CD14-positive monocyte (primary cell): ENCODE results near the gene MEX3C. TPM values are rescaled to one million over a fixed set of nuclear protein-coding genes. Genes with fewer than 3 reads are reported as not detected.

Source experiments
- DNase-seq, 3 donors: peaks; one replicate each; pipeline ENCODE4 v3.0.0-alpha.2; 2011 to 2022
- H2AFZ ChIP-seq: 2 replicates; pipeline ENCODE4 v1.6.0; 2012; ENCODE audit warnings: mild to moderate bottlenecking, low read depth, low read length, inconsistent platforms; ENCODE audit not compliant: insufficient read depth, poor library complexity, severe bottlenecking
- H3K27ac ChIP-seq, 2 donors: 1 replicate in 1 of 2; 2 replicates in 1 of 2; pipeline ENCODE4 v1.5.1; 2012 to 2013; ENCODE audit warnings: low read length in 2 of 2, control low read depth in 1 of 2, inconsistent platforms in 1 of 2, low read depth in 1 of 2, mild to moderate bottlenecking in 1 of 2
- H3K27me3 ChIP-seq, 2 donors: one replicate each; pipeline versions ENCODE4 v1.6.0 to v1.6.1; 2011 to 2013; ENCODE audit warnings: low read length in 2 of 2; ENCODE audit not compliant: control insufficient read depth in 2 of 2, insufficient read depth in 2 of 2
- H3K36me3 ChIP-seq, 2 donors: replicated peaks in 1 of 2; 1 replicate in 1 of 2; 2 replicates in 1 of 2; pipeline versions ENCODE4 v1.5.1 to v1.6.1; 2012 to 2013; ENCODE audit warnings: low read length in 2 of 2, control low read depth in 1 of 2, inconsistent platforms in 1 of 2, mild to moderate bottlenecking in 1 of 2; ENCODE audit not compliant: insufficient read depth in 2 of 2, control insufficient read depth in 1 of 2
- H3K4me1 ChIP-seq, 2 donors: 1 replicate in 1 of 2; 2 replicates in 1 of 2; pipeline versions ENCODE4 v1.5.1 to v1.6.1; 2012 to 2013; ENCODE audit warnings: low read length in 2 of 2, control low read depth in 1 of 2, inconsistent platforms in 1 of 2, mild to moderate bottlenecking in 1 of 2, moderate library complexity in 1 of 2; ENCODE audit not compliant: insufficient read depth in 2 of 2, control insufficient read depth in 1 of 2
- H3K4me2 ChIP-seq: replicated peaks from 2 replicates; pipeline ENCODE3; 2012; ENCODE audit warnings: low read length, moderate library complexity, mild to moderate bottlenecking; ENCODE audit not compliant: poor library complexity, severe bottlenecking; ENCODE audit errors: extremely low read depth
- H3K4me3 ChIP-seq, 3 experiments: fragments of 200-600 bp in 1 of 3; sonication (generic) in 1 of 3; replicated peaks in 1 of 3; 1 replicate in 2 of 3; 2 replicates in 1 of 3; pipeline ENCODE4 v1.5.1; 2011 to 2013; ENCODE audit warnings: low read length in 3 of 3, mild to moderate bottlenecking in 3 of 3, control low read depth in 2 of 3, low read depth in 2 of 3, inconsistent platforms in 1 of 3, moderate library complexity in 1 of 3
- H3K79me2 ChIP-seq: 2 replicates; pipeline ENCODE4 v1.6.0; 2012; ENCODE audit warnings: mild to moderate bottlenecking, control low read depth, inconsistent platforms, low read length, moderate library complexity; ENCODE audit not compliant: insufficient read depth
- H3K9ac ChIP-seq: 2 replicates; pipeline ENCODE4 v1.6.0; 2017; ENCODE audit warnings: low read length, mild to moderate bottlenecking; ENCODE audit not compliant: insufficient read depth, poor library complexity, severe bottlenecking
- H3K9me3 ChIP-seq, 2 donors: replicated peaks in 1 of 2; 1 replicate in 1 of 2; 2 replicates in 1 of 2; pipeline versions ENCODE4 v1.5.1 to v1.6.1; 2012 to 2013; ENCODE audit warnings: low read length in 2 of 2, control low read depth in 1 of 2; ENCODE audit not compliant: control insufficient read depth in 1 of 2, insufficient read depth in 1 of 2
- H4K20me1 ChIP-seq: 2 replicates; pipeline ENCODE4 v1.6.0; 2012; ENCODE audit warnings: mild to moderate bottlenecking, low read length, control low read depth, moderate library complexity; ENCODE audit not compliant: insufficient read depth
- H3K27ac Mint-ChIP-seq, 7 donors: one replicate each; pipeline ENCODE4 v1.8.0; 2020; ENCODE audit warnings: mild to moderate bottlenecking in 7 of 7, mixed read lengths in 7 of 7, moderate library complexity in 6 of 7, inconsistent platforms in 2 of 7
- H3K27me3 Mint-ChIP-seq, 3 donors: one replicate each; pipeline ENCODE4 v1.8.0; 2021 to 2022; ENCODE audit warnings: low read depth in 3 of 3, mild to moderate bottlenecking in 3 of 3, mixed read lengths in 3 of 3, moderate library complexity in 3 of 3, inconsistent platforms in 1 of 3
- H3K36me3 Mint-ChIP-seq, 2 donors: one replicate each; pipeline ENCODE4 v1.8.0; 2020; ENCODE audit warnings: mixed read lengths in 2 of 2, inconsistent platforms in 1 of 2, mild to moderate bottlenecking in 1 of 2
- H3K4me1 Mint-ChIP-seq: one replicate; pipeline ENCODE4 v1.8.0; 2020; ENCODE audit warnings: mild to moderate bottlenecking, mixed read lengths
- H3K4me3 Mint-ChIP-seq, 2 donors: one replicate each; pipeline ENCODE4 v1.8.0; 2020; ENCODE audit warnings: mild to moderate bottlenecking in 2 of 2, mixed read lengths in 2 of 2, moderate library complexity in 1 of 2
- H3K9me3 Mint-ChIP-seq, 7 donors: one replicate each; pipeline ENCODE4 v1.8.0; 2020 to 2022; ENCODE audit warnings: mixed read lengths in 7 of 7, mild to moderate bottlenecking in 6 of 7, moderate library complexity in 6 of 7, inconsistent platforms in 2 of 7
- WGBS: methylation state at CpG from one replicate; pipeline ENCODE4 v1.1.5; 2013; ENCODE audit warnings: missing lambda C conversion rate; ENCODE audit not compliant: insufficient coverage; 5-methylcytosine and 5-hydroxymethylcytosine counted together
- intact Hi-C, 2 donors: fragments of 100-400 bp; cut with micrococcal nuclease; formaldehyde crosslinking; loops; one replicate each; pipeline versions ENCODE4 v1.15.0 to v1.15.1; 2023
- polyA plus RNA-seq, 3 donors: library from polyadenylated mRNA; depleted of rRNA in 1 of 3; unstranded in 2 of 3; stranded (reverse) in 1 of 3; fragments of 300-500 nt in 2 of 3; fragments of >200 nt in 1 of 3; fragmentation: Illumina TruSeq in 2 of 3; gene quantifications; 1 replicate in 2 of 3; 2 replicates in 1 of 3; pipeline ENCODE4 v1.2.3, GENCODE V29; 2012 to 2021
- TF ChIP-seq, protein P1 (sequence below): fragments of 200-600 bp; IDR thresholded peaks from one replicate; pipeline ENCODE4 v1.8.0; 2022; ENCODE audit warnings: antibody characterized with exemption, mild to moderate bottlenecking

The MEX3C gene
- polyA plus RNA-seq, 3 donors, result 2.3 to 41.3 (median 5.2) TPM

DNA sequence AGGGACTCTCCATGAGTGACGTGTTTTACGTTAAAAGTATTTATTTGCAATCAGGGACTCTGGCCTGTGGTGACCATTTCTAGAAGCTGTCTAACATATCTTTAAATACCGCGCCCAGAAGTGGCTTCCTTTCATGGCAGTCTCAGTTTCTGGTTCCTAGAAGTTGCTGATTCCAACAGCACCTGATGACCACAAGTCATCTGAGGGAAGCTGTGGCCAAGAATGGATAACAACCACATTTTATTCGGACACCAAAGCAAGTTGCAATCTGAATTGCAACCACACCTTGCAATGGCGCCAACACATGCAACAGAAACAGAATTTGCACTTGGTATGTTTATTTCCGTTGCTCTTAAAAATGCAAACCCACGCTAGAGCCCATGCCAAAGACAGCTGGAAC is 33.1 kb downstream of the MEX3C start:
- H3K27me3 ChIP-seq, result no peaks in the 10 kb centered on the region
- H3K79me2 ChIP-seq, result no peaks in the 10 kb centered on the region
- TF ChIP-seq, protein P1, sequence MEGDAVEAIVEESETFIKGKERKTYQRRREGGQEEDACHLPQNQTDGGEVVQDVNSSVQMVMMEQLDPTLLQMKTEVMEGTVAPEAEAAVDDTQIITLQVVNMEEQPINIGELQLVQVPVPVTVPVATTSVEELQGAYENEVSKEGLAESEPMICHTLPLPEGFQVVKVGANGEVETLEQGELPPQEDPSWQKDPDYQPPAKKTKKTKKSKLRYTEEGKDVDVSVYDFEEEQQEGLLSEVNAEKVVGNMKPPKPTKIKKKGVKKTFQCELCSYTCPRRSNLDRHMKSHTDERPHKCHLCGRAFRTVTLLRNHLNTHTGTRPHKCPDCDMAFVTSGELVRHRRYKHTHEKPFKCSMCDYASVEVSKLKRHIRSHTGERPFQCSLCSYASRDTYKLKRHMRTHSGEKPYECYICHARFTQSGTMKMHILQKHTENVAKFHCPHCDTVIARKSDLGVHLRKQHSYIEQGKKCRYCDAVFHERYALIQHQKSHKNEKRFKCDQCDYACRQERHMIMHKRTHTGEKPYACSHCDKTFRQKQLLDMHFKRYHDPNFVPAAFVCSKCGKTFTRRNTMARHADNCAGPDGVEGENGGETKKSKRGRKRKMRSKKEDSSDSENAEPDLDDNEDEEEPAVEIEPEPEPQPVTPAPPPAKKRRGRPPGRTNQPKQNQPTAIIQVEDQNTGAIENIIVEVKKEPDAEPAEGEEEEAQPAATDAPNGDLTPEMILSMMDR, result no peak
- H3K4me3 ChIP-seq, result no peak overlapping the region
- H3K4me3 Mint-ChIP-seq, result no peak overlapping the region
- peaks cover 7% of the 10 kb centered on the region for H3K4me1 Mint-ChIP-seq
- peaks cover 0 to 2% (median 0%) of the 10 kb centered on the region in 7 donors for H3K9me3 Mint-ChIP-seq
- DNase-seq, result no peak
- no peaks in the 10 kb centered on the region for H3K36me3 Mint-ChIP-seq
- H3K27ac ChIP-seq, result no peak overlapping the region
- WGBS, result 86% methylated on average over 7 of the region's 8 CpGs
- no peak overlapping the region for H3K4me2 ChIP-seq
- no peaks in the 10 kb centered on the region for H4K20me1 ChIP-seq
- no peak overlapping the region for H3K9ac ChIP-seq
- no peaks in the 10 kb centered on the region for H3K9me3 ChIP-seq
- H3K27ac Mint-ChIP-seq, result no peak overlapping the region
- no peak overlapping the region for H2AFZ ChIP-seq
- H3K4me1 ChIP-seq, result no peaks in the 10 kb centered on the region
- H3K27me3 Mint-ChIP-seq, result peaks cover 0 to 4% (median 3%) of the 10 kb centered on the region in 3 donors
- H3K36me3 ChIP-seq, result no peaks in the 10 kb centered on the region
- intact Hi-C loops, result loop anchor here in 1 of 2 donors (10.0 kb wide), 1 partner anchor 130 kb away; no protein-coding TSS in a partner anchor

DNA sequence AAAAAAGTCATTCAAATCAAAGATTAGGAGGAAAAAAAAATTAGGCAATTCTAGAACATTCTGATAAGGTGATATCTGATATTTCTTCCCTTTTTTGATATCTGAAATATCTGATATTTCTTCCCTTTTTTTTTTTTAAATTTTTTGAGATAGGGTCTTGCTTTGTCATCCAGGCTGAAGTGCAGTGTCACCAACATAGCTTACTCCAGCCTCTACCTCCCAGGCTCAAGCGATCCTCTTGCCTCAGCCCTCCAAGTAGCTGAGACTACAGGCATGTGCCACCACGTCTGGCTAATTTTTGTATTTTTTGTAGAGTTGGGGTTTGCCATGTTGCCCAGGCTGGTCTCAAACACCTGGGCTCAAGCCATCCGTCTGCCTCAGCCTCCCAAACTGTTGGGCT is 33.9 kb downstream of the MEX3C start:
- peaks cover 0 to 2% (median 0%) of the 10 kb centered on the region in 7 donors for H3K9me3 Mint-ChIP-seq
- DNase-seq, result no peak
- H4K20me1 ChIP-seq, result no peaks in the 10 kb centered on the region
- H3K4me1 Mint-ChIP-seq, result peaks cover 4% of the 10 kb centered on the region
- no peak overlapping the region for H3K4me3 Mint-ChIP-seq
- H3K27me3 Mint-ChIP-seq, result peaks cover 0 to 3% (median 2%) of the 10 kb centered on the region in 3 donors
- no peak overlapping the region for H2AFZ ChIP-seq
- no peaks in the 10 kb centered on the region for H3K36me3 ChIP-seq
- no peak overlapping the region for H3K27ac ChIP-seq
- TF ChIP-seq, protein P1, result no peak
- no peak overlapping the region for H3K4me2 ChIP-seq
- no peak overlapping the region for H3K4me3 ChIP-seq
- H3K79me2 ChIP-seq, result no peaks in the 10 kb centered on the region
- WGBS, result no CpG with 5 or more reads among the region's 3 CpGs
- H3K9me3 ChIP-seq, result no peaks in the 10 kb centered on the region
- no peaks in the 10 kb centered on the region for H3K4me1 ChIP-seq
- no peaks in the 10 kb centered on the region for H3K36me3 Mint-ChIP-seq
- H3K27me3 ChIP-seq, result no peaks in the 10 kb centered on the region
- intact Hi-C loops, result loop anchor here in 1 of 2 donors (10.0 kb wide), 1 partner anchor 131 kb away; no protein-coding TSS in a partner anchor
- no peak overlapping the region for H3K9ac ChIP-seq
- no peak overlapping the region for H3K27ac Mint-ChIP-seq
